Chondrocyte (in vitro differentiated cells): ENCODE data around the gene FSIP1. TPM values are rescaled to one million over a fixed set of nuclear protein-coding genes. Genes with fewer than 3 reads are reported as not detected.

Experiments used
- DNase-seq: peaks from one replicate; pipeline ENCODE4 v3.0.0; 2021; ENCODE audit warnings: mixed read lengths, low spot score
- H3K27ac Mint-ChIP-seq: one replicate; pipeline ENCODE4 v1.8.0; 2021; ENCODE audit warnings: mild to moderate bottlenecking, moderate library complexity, mixed read lengths; ENCODE audit not compliant: unreplicated experiment
- H3K27me3 Mint-ChIP-seq: 2 replicates; pipeline ENCODE4 v1.8.0; 2021; ENCODE audit warnings: low read depth, mixed read lengths
- H3K36me3 Mint-ChIP-seq: 2 replicates; pipeline ENCODE4 v1.8.0; 2021; ENCODE audit warnings: low read depth, mixed read lengths
- H3K4me1 Mint-ChIP-seq: 2 replicates; pipeline ENCODE4 v1.8.0; 2021; ENCODE audit warnings: low read depth, mild to moderate bottlenecking, mixed read lengths
- H3K4me3 Mint-ChIP-seq: one replicate; pipeline ENCODE4 v1.8.0; 2021; ENCODE audit warnings: mild to moderate bottlenecking, moderate library complexity, mixed read lengths; ENCODE audit not compliant: unreplicated experiment
- H3K9me3 Mint-ChIP-seq: 2 replicates; pipeline ENCODE4 v1.8.0; 2021; ENCODE audit warnings: low read depth, mixed read lengths
- CTCF ChIP-seq: fragments of 200-600 bp; sonication (generic); IDR thresholded peaks from 2 replicates; pipeline ENCODE4 v1.5.0; 2021; ENCODE audit warnings: antibody characterized with exemption, mild to moderate bottlenecking, moderate library complexity
- total RNA-seq: library from RNA; stranded (reverse); gene quantifications from 3 replicates; pipeline ENCODE4 v1.2.1, GENCODE V29; 2021

The FSIP1 gene
- total RNA-seq, 1 donor from 2014 or later: 0.40 TPM

- TF ChIP-seq CTCF: peak; percentile 42
- Mint-ChIP-seq H3K9me3 (no peaks in the 10 kb centered on the region), H3K4me1 (peaks cover 43% of the 10 kb centered on the region), H3K4me3 (peak overlapping the region; percentile 99), H3K27me3 (no peaks in the 10 kb centered on the region), H3K36me3 (peaks cover 25% of the 10 kb centered on the region), H3K27ac (peak overlapping the region; percentile 99)
- no peak for DNase-seq
These were observed 203.7 kb downstream of the FSIP1 start for GRCh38 chr15:39578851-39579486.

GRCh38 chr15:39575180-39575579 lies 207.5 kb downstream of the FSIP1 start:
- Mint-ChIP-seq H3K4me1 (peaks cover 32% of the 10 kb centered on the region), H3K36me3 (no peaks in the 10 kb centered on the region), H3K4me3 (no peak overlapping the region), H3K27ac (no peak overlapping the region), H3K9me3 (no peaks in the 10 kb centered on the region), H3K27me3 (no peaks in the 10 kb centered on the region)
- no peak for TF ChIP-seq CTCF
- no peak for DNase-seq

- H3K4me3 Mint-ChIP-seq: no peak overlapping the region
- peak overlapping the region; percentile 72 for H3K27ac Mint-ChIP-seq
- no peaks in the 10 kb centered on the region for H3K36me3 Mint-ChIP-seq
- no peak for DNase-seq
- H3K27me3 Mint-ChIP-seq: no peaks in the 10 kb centered on the region
- peaks cover 25% of the 10 kb centered on the region for H3K4me1 Mint-ChIP-seq
- H3K9me3 Mint-ChIP-seq: no peaks in the 10 kb centered on the region
- TF ChIP-seq CTCF: no peak
These were observed 208.2 kb downstream of the FSIP1 start for GRCh38 chr15:39574427-39574826.

GRCh38 chr15:39573844-39574243 lies 208.8 kb downstream of the FSIP1 start:
- H3K4me3 Mint-ChIP-seq: no peak overlapping the region
- no peak for DNase-seq
- peaks cover 19% of the 10 kb centered on the region for H3K4me1 Mint-ChIP-seq
- H3K27me3 Mint-ChIP-seq: no peaks in the 10 kb centered on the region
- H3K9me3 Mint-ChIP-seq: no peaks in the 10 kb centered on the region
- peak overlapping the region; percentile 84 for H3K27ac Mint-ChIP-seq
- no peak for TF ChIP-seq CTCF
- H3K36me3 Mint-ChIP-seq: no peaks in the 10 kb centered on the region

GRCh38 chr15:39573287-39573686 lies 209.4 kb downstream of the FSIP1 start:
- Mint-ChIP-seq H3K9me3 (no peaks in the 10 kb centered on the region), H3K27me3 (no peaks in the 10 kb centered on the region), H3K27ac (peak overlapping the region; percentile 84), H3K4me3 (no peak overlapping the region), H3K4me1 (peaks cover 14% of the 10 kb centered on the region), H3K36me3 (no peaks in the 10 kb centered on the region)
- no peak for TF ChIP-seq CTCF
- DNase-seq: no peak
